H1 (cell line): ENCODE results near the gene MT1X. TPM values are rescaled to one million over a fixed set of nuclear protein-coding genes. Genes with fewer than 3 reads are reported as not detected.

ENCODE experiments used
- CTCF ChIA-PET: fragments of 300-600 bp; sonication (Branson Sonifier 250); formaldehyde crosslinking; loops from one replicate; lab custom pipeline; 2021; ENCODE audit not compliant: partially characterized antibody; lab: Charles Lee
- POLR2A ChIA-PET: fragments of 300-600 bp; sonication (Branson Sonifier 250); formaldehyde crosslinking; loops from one replicate; lab custom pipeline; 2021; ENCODE audit warnings: inconsistent platforms; ENCODE audit not compliant: partially characterized antibody; lab: Charles Lee
- DNase-seq, 2 experiments: peaks; one replicate each; pipeline versions ENCODE4 v3.0.0 to v3.0.0-alpha.2; 2010 to 2022; ENCODE audit warnings: low spot score in 2 of 2, low read depth in 1 of 2, mixed read lengths in 1 of 2
- FAIRE-seq: peaks from 2 replicates; lab custom pipeline; 2011; peaks lifted over from hg19 to GRCh38; lab: Jason Lieb, UNC
- H2AFZ ChIP-seq: 2 replicates; pipeline ENCODE4 v1.8.1; 2012; ENCODE audit warnings: low read length, inconsistent platforms
- H2AK5ac ChIP-seq: 2 replicates; pipeline ENCODE4 v1.6.1; 2013; ENCODE audit warnings: low read depth, low read length
- H2BK120ac ChIP-seq: replicated peaks from 2 replicates; pipeline ENCODE3; 2013; ENCODE audit warnings: low read depth, low read length, inconsistent platforms
- H2BK12ac ChIP-seq: 2 replicates; pipeline ENCODE4 v1.6.1; 2013; ENCODE audit warnings: low read depth, low read length
- H2BK15ac ChIP-seq: 2 replicates; pipeline ENCODE4 v1.6.1; 2013; ENCODE audit warnings: low read length
- H2BK20ac ChIP-seq: 2 replicates; pipeline ENCODE4 v1.6.1; 2013; ENCODE audit warnings: low read length
- H2BK5ac ChIP-seq: 2 replicates; pipeline ENCODE4 v1.6.1; 2013; ENCODE audit warnings: low read depth, low read length
- H3K14ac ChIP-seq: 2 replicates; pipeline ENCODE4 v1.6.1; 2013; ENCODE audit warnings: inconsistent platforms; ENCODE audit not compliant: insufficient read length
- H3K18ac ChIP-seq: 2 replicates; pipeline ENCODE4 v1.6.1; 2013; ENCODE audit warnings: low read length; ENCODE audit errors: extremely low read depth
- H3K23ac ChIP-seq: 2 replicates; pipeline ENCODE4 v1.6.1; 2013; ENCODE audit warnings: inconsistent platforms; ENCODE audit not compliant: insufficient read length
- H3K23me2 ChIP-seq: 2 replicates; pipeline ENCODE4 v1.6.1; 2013; ENCODE audit warnings: low read depth, low read length
- H3K27ac ChIP-seq: 2 replicates; pipeline ENCODE4 v1.6.1; 2011; ENCODE audit warnings: low read depth, low read length, inconsistent platforms
- H3K27me3 ChIP-seq, 4 experiments: replicated peaks in 1 of 4; 1 replicate in 1 of 4; 2 replicates in 3 of 4; pipeline versions ENCODE4 v1.6.1 to v1.8.1; 2011 to 2013; ENCODE audit warnings: low read length in 3 of 4, mild to moderate bottlenecking in 3 of 4, inconsistent platforms in 2 of 4, mixed read lengths in 2 of 4, moderate library complexity in 1 of 4; ENCODE audit not compliant: control insufficient read depth in 3 of 4, insufficient read depth in 3 of 4; ENCODE audit errors: extremely low read depth in 1 of 4
- H3K36me3 ChIP-seq, 4 experiments: 2 replicates each; pipeline versions ENCODE4 v1.6.1 to v1.8.1; 2011 to 2013; ENCODE audit warnings: mild to moderate bottlenecking in 4 of 4, low read length in 3 of 4, moderate library complexity in 2 of 4, control low read depth in 1 of 4, inconsistent platforms in 1 of 4; ENCODE audit not compliant: insufficient read depth in 4 of 4, control insufficient read depth in 2 of 4
- H3K4ac ChIP-seq: replicated peaks from 2 replicates; pipeline ENCODE3; 2013; ENCODE audit warnings: low read length, low read depth, mixed read lengths, inconsistent platforms; ENCODE audit not compliant: insufficient read length
- H3K4me1 ChIP-seq, 4 experiments: replicated peaks in 1 of 4; 1 replicate in 1 of 4; 2 replicates in 3 of 4; pipeline versions ENCODE4 v1.6.1 to v1.8.1; 2011 to 2013; ENCODE audit warnings: low read length in 3 of 4, inconsistent platforms in 2 of 4, mixed read lengths in 1 of 4; ENCODE audit not compliant: insufficient read depth in 4 of 4, control insufficient read depth in 3 of 4
- H3K4me2 ChIP-seq, 2 experiments: 2 replicates each; pipeline versions ENCODE4 v1.6.1 to v1.8.1; 2011 to 2013; ENCODE audit warnings: low read depth in 2 of 2, low read length in 2 of 2, control low read depth in 1 of 2, inconsistent platforms in 1 of 2, mild to moderate bottlenecking in 1 of 2; ENCODE audit not compliant: insufficient read depth in 1 of 2
- H3K4me3 ChIP-seq, 4 experiments: fragments of 200-600, 300-600 bp in 1 of 4; sonication (generic), shearing (Covaris generic), sonication (Bioruptor Twin) in 1 of 4; 2 replicates each; pipeline versions ENCODE4 v1.5.1 to v1.8.1; 2011 to 2016; ENCODE audit warnings: low read length in 4 of 4, low read depth in 3 of 4, control low read depth in 2 of 4, inconsistent platforms in 2 of 4, mild to moderate bottlenecking in 2 of 4, mixed read lengths in 1 of 4, moderate library complexity in 1 of 4; ENCODE audit not compliant: insufficient read depth in 2 of 4; ENCODE audit errors: extremely low read depth in 1 of 4
- H3K56ac ChIP-seq: replicated peaks from 2 replicates; pipeline ENCODE3; 2013; ENCODE audit warnings: low read depth, mild to moderate bottlenecking, mixed read lengths, low read length, inconsistent platforms; ENCODE audit not compliant: insufficient read length
- H3K79me1 ChIP-seq: 2 replicates; pipeline ENCODE4 v1.6.1; 2013; ENCODE audit warnings: low read depth, low read length, control low read depth
- H3K79me2 ChIP-seq, 2 experiments: 2 replicates each; pipeline versions ENCODE4 v1.6.1 to v1.8.1; 2012 to 2013; ENCODE audit warnings: low read length in 2 of 2, mild to moderate bottlenecking in 2 of 2, inconsistent platforms in 1 of 2; ENCODE audit not compliant: insufficient read depth in 2 of 2, control insufficient read depth in 1 of 2
- H3K9ac ChIP-seq, 4 experiments: replicated peaks in 1 of 4; 1 replicate in 1 of 4; 2 replicates in 3 of 4; pipeline versions ENCODE4 v1.6.1 to v1.8.1; 2011 to 2013; ENCODE audit warnings: low read depth in 3 of 4, low read length in 3 of 4, control low read depth in 2 of 4, mild to moderate bottlenecking in 2 of 4, moderate library complexity in 2 of 4, inconsistent platforms in 1 of 4; ENCODE audit errors: extremely low read depth in 1 of 4
- H3K9me3 ChIP-seq, 2 experiments: 2 replicates each; pipeline versions ENCODE4 v1.6.1 to v1.8.1; 2012 to 2013; ENCODE audit warnings: mild to moderate bottlenecking in 2 of 2, moderate library complexity in 2 of 2, control low read depth in 1 of 2, inconsistent platforms in 1 of 2, low read depth in 1 of 2, low read length in 1 of 2, mixed read lengths in 1 of 2; ENCODE audit not compliant: insufficient read depth in 2 of 2
- H4K20me1 ChIP-seq, 2 experiments: replicated peaks in 1 of 2; 2 replicates each; pipeline versions ENCODE3 to v1.8.1; 2011 to 2013; ENCODE audit warnings: inconsistent platforms in 2 of 2, low read length in 2 of 2, mild to moderate bottlenecking in 1 of 2; ENCODE audit not compliant: insufficient read depth in 2 of 2, control insufficient read depth in 1 of 2
- H4K5ac ChIP-seq: 2 replicates; pipeline ENCODE4 v1.6.1; 2013; ENCODE audit warnings: low read length, low read depth, mixed read lengths, inconsistent platforms; ENCODE audit not compliant: insufficient read length
- H4K8ac ChIP-seq: 2 replicates; pipeline ENCODE4 v1.8.0; 2013; ENCODE audit warnings: mild to moderate bottlenecking, moderate library complexity, low read length, inconsistent platforms; ENCODE audit not compliant: insufficient read depth; ENCODE audit errors: extremely low read depth
- H4K91ac ChIP-seq: replicated peaks from 2 replicates; pipeline ENCODE3; 2013; ENCODE audit warnings: low read length, mixed read lengths, inconsistent platforms; ENCODE audit not compliant: insufficient read length
- SAP30 ChIP-seq: fragments of 300-600 bp; sonication (generic); IDR thresholded peaks from 2 replicates; pipeline ENCODE4 v1.7.1; 2012; ENCODE audit warnings: low read length, moderate library complexity, mild to moderate bottlenecking, inconsistent platforms; ENCODE audit not compliant: insufficient read depth, insufficient replicate concordance
- WGBS, 2 experiments: shearing (Covaris generic) in 1 of 2; methylation state at CpG; one replicate each; pipeline versions ENCODE4 v1.1.6 to v1.1.7; 2013 to 2015; ENCODE audit warnings: low lambda C conversion rate in 2 of 2, mixed read lengths in 2 of 2, inconsistent platforms in 1 of 2, low coverage in 1 of 2, missing lambda C conversion rate in 1 of 2; ENCODE audit not compliant: insufficient replicate concordance in 2 of 2, insufficient coverage in 1 of 2, insufficient read length in 1 of 2; ENCODE audit errors: extremely low coverage in 1 of 2, missing lambda C conversion rate in 1 of 2; 5-methylcytosine and 5-hydroxymethylcytosine counted together
- polyA plus RNA-seq, 7 experiments: library from polyadenylated mRNA; depleted of rRNA in 3 of 7; stranded (reverse) in 5 of 7; unstranded in 2 of 7; fragments of >200 nt in 5 of 7; fragments of 200-250 nt in 2 of 7; gene quantifications; 1 replicate in 5 of 7; 2 replicates in 1 of 7; 4 replicates in 1 of 7; pipeline versions ENCODE4 v1.2.1 to v1.2.3, GENCODE V29; 2011 to 2013; ENCODE audit warnings: missing spikeins in 2 of 7, mixed read lengths in 2 of 7
- total RNA-seq: library from RNA; stranded (reverse); fragmentation: NEBNext Ultra II Directional; extraction: Animal tissue kit (Norgen Biotek cat#: 25700); gene quantifications from 2 replicates; pipeline ENCODE4 v1.2.1, GENCODE V29; 2021

Gene MT1X
- total and polyA plus RNA-seq, 2 of the 8 experiments (the other 6 are each of a cell fraction or from before 2014, with no cell fraction given): 52.4 to 1,060 TPM

GRCh38 chr16:56700631-56701030 lies 18.4 kb downstream of the MT1X start:
- ChIA-PET CTCF (interaction anchor here (0.6 to 4.8 kb wide), 25 partner anchors 8 to 184 kb away, joined by 3 to 85 read pairs (median 7); partner anchors contain the start of genes MT1B, MT1G, MT1H and MT1X), POLR2A (interaction anchor here (0.8 to 3.3 kb wide), 6 partner anchors 17 to 75 kb away, joined by 3 to 25 read pairs (median 10); partner anchors contain the start of genes MT1E, MT1H and MT1X)
- no peak for FAIRE-seq

More at GRCh38 chr16:56700631-56701030, 18.4 kb downstream of the MT1X start:
- H3K4me1 ChIP-seq: peaks cover 0 to 2% (median 0%) of the 10 kb centered on the region in 4 experiments; a peak in 1 of 7 replicates
- no peak overlapping the region for H3K9ac ChIP-seq
- no peak overlapping the region for H3K23ac ChIP-seq
- H2BK5ac ChIP-seq: no peak overlapping the region
- no peak overlapping the region for H4K5ac ChIP-seq
- no peak overlapping the region for H2BK120ac ChIP-seq
- no peak overlapping the region for H3K56ac ChIP-seq
- H3K9me3 ChIP-seq: peaks cover 0 to 4% of the 10 kb centered on the region in 2 experiments; a peak in 1 of 4 replicates
- H3K4ac ChIP-seq: no peak overlapping the region
- H3K23me2 ChIP-seq: no peaks in the 10 kb centered on the region
- no peak overlapping the region for H2AK5ac ChIP-seq
- H3K79me2 ChIP-seq: no peaks in the 10 kb centered on the region
- H4K8ac ChIP-seq: no peak overlapping the region
- no peak overlapping the region for H3K4me3 ChIP-seq
- no peak overlapping the region for H3K14ac ChIP-seq
- no peak overlapping the region for H2BK12ac ChIP-seq
- H4K20me1 ChIP-seq: no peaks in the 10 kb centered on the region
- TF ChIP-seq SAP30: no peak
- TF ChIP-seq, all 59 proteins: peak for 0
- H3K79me1 ChIP-seq: no peaks in the 10 kb centered on the region
- no peaks in the 10 kb centered on the region; a peak in 2 of 7 replicates for H3K27me3 ChIP-seq
- H4K91ac ChIP-seq: no peak overlapping the region
- 100% methylated on average over 1 of the region's 1 CpG; no CpG with 5 or more reads in 1 of the 2 experiments for WGBS, 2 experiments
- H3K36me3 ChIP-seq: no peaks in the 10 kb centered on the region
- no peak overlapping the region for H3K27ac ChIP-seq
- no peak overlapping the region for H2AFZ ChIP-seq
- no peak overlapping the region for H3K4me2 ChIP-seq
- H2BK20ac ChIP-seq: no peak overlapping the region
- DNase-seq: no peak
- H2BK15ac ChIP-seq: no peak overlapping the region
- no peak overlapping the region for H3K18ac ChIP-seq
